ENCODE data around the gene ZFPM1.

DNA sequence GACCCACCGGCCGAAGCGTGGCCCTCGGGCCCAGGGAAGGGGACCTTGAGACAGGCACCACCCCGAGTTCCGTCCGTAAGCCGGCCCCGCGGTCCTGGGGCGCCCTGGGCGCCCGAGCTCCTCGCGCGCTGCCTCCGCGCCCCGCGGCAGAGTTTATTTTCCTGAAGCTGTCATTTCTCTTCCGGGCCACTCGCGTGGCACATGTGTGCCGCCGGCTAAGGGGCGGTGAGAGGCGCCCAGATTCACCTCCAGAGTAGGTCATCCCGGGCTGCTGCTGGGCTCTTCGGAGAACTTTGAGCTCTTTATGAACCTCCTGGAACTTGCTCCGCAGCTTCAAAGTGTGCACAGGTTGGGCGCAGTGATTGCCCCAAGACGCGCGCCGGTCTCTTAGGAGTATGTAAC lies 117.6 kb downstream of the ZFPM1 start:
- TF ChIP-seq POLR2AphosphoS5 (IDR thresholded peaks at IDR 0.05; ENCODE audit: borderline replicate concordance, low read depth, low read length) (no peak), EZH2 (IDR thresholded peaks at IDR 0.05) (no peak), FOXP2 (optimal IDR thresholded peaks at IDR 0.05; ENCODE audit: control extremely low read depth, extremely low read length, insufficient read depth) (no peak)
